Measurements from ENCODE around the gene MAN1A1.

DNA sequence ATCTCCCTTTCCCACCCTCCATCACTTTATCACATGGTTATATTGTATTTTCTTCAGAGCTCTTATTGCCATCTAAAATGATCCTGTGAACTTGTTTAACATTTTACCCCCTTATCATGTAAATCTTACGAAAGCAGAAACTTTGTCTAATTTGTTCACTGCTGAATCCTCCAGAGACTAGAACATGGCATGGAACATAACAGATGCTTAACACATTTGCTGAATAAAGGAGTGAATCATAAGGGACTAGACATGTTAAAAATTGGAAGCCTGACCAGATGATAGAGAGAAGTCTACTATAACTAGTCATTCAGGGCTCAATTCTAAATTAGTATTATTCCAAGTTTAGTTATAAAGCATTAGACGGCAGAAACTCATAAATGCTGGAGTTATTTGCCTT lies 73.3 kb downstream of the MAN1A1 start:
- TF ChIP-seq CTCF (IDR thresholded peaks at IDR 0.05; ENCODE audit: low read depth, low read length, missing input control) (no peak), RAD21 (IDR thresholded peaks at IDR 0.05) (no peak), TAF1 (conservative IDR thresholded peaks at IDR 0.05) (no peak), EGR1 (IDR thresholded peaks at IDR 0.05; ENCODE audit: low read depth in 2 of 2) (no peak), FOXA1 (IDR thresholded peaks at IDR 0.05) (no peak)
- TF ChIP-seq, protein P1, sequence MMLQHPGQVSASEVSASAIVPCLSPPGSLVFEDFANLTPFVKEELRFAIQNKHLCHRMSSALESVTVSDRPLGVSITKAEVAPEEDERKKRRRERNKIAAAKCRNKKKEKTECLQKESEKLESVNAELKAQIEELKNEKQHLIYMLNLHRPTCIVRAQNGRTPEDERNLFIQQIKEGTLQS (IDR thresholded peaks at IDR 0.05) = no peak

All from liver (tissue), 3 donors.